CD4-positive, alpha-beta T cell (primary cell): ENCODE data around the gene TUBA8. TPM values are rescaled to one million over a fixed set of nuclear protein-coding genes. Genes with fewer than 3 reads are reported as not detected.

ENCODE experiments used
- ATAC-seq: fragments of 200-7000 bp; cut with Tn5 transposase; one replicate; pipeline ENCODE4 v1.10.0; 2022; ENCODE audit warnings: mild to moderate bottlenecking; ENCODE audit not compliant: poor library complexity
- CTCF ChIA-PET: fragments of 350-600 bp; sonication (Branson Sonifier 250); formaldehyde crosslinking; loops from one replicate; lab custom pipeline; 2021; ENCODE audit warnings: antibody characterized with exemption, inconsistent platforms; lab: Charles Lee
- POLR2A ChIA-PET: fragments of 350-600 bp; sonication (Branson Sonifier 250); formaldehyde crosslinking; loops from one replicate; lab custom pipeline; 2021; ENCODE audit warnings: antibody characterized with exemption, inconsistent platforms; lab: Charles Lee
- DNase-seq, 14 experiments: peaks; one replicate each; pipeline ENCODE4 v3.0.0-alpha.2; 2013 to 2020; ENCODE audit warnings: mixed read lengths in 2 of 14
- H3K27ac ChIP-seq, 2 donors: one replicate each; pipeline versions ENCODE4 v1.5.1 to v1.7.0; 2013; ENCODE audit warnings: low read length in 2 of 2, low read depth in 1 of 2, mild to moderate bottlenecking in 1 of 2
- H3K27me3 ChIP-seq, 2 experiments: 1 replicate in 1 of 2; 2 replicates in 1 of 2; pipeline versions ENCODE4 v1.6.1 to v1.7.0; 2013; ENCODE audit warnings: low read length in 2 of 2, control low read depth in 1 of 2, mild to moderate bottlenecking in 1 of 2, moderate library complexity in 1 of 2; ENCODE audit not compliant: insufficient read depth in 2 of 2, control insufficient read depth in 1 of 2
- H3K36me3 ChIP-seq: one replicate; pipeline ENCODE4 v1.6.1; 2013; ENCODE audit warnings: low read length, control low read depth; ENCODE audit not compliant: insufficient read depth
- H3K4me1 ChIP-seq: one replicate; pipeline ENCODE4 v1.6.1; 2013; ENCODE audit warnings: low read length, control low read depth; ENCODE audit not compliant: insufficient read depth
- H3K4me3 ChIP-seq: one replicate; pipeline ENCODE4 v1.5.1; 2013; ENCODE audit warnings: mild to moderate bottlenecking, low read length, moderate library complexity
- H3K9me3 ChIP-seq, 2 experiments: 1 replicate in 1 of 2; 2 replicates in 1 of 2; pipeline versions ENCODE4 v1.6.1 to v1.7.0; 2013; ENCODE audit warnings: low read length in 2 of 2, mild to moderate bottlenecking in 2 of 2, control low read depth in 1 of 2, moderate library complexity in 1 of 2; ENCODE audit not compliant: control insufficient read depth in 1 of 2, insufficient read depth in 1 of 2
- H3K27ac Mint-ChIP-seq: one replicate; pipeline ENCODE4 v1.8.0; 2020; ENCODE audit warnings: mixed read lengths
- H3K27me3 Mint-ChIP-seq: one replicate; pipeline ENCODE4 v1.8.0; 2021; ENCODE audit warnings: mixed read lengths
- H3K36me3 Mint-ChIP-seq: one replicate; pipeline ENCODE4 v1.8.0; 2021; ENCODE audit warnings: low read depth, mixed read lengths
- H3K4me1 Mint-ChIP-seq: one replicate; pipeline ENCODE4 v1.8.0; 2021; ENCODE audit warnings: low read depth, mixed read lengths
- H3K4me3 Mint-ChIP-seq: one replicate; pipeline ENCODE4 v1.8.0; 2020; ENCODE audit warnings: mild to moderate bottlenecking, mixed read lengths
- H3K9me3 Mint-ChIP-seq: one replicate; pipeline ENCODE4 v1.8.0; 2020; ENCODE audit warnings: mixed read lengths
- CTCF ChIP-seq: fragments of 200-600 bp; IDR thresholded peaks from one replicate; pipeline ENCODE4 v1.8.0; 2022; ENCODE audit warnings: antibody characterized with exemption, mild to moderate bottlenecking
- intact Hi-C, 2 experiments: fragments of 100-400 bp; cut with DNase I in 1 of 2; cut with micrococcal nuclease in 1 of 2; formaldehyde crosslinking; loops; one replicate each; pipeline versions ENCODE4 v1.15.1 to v1.9.0; 2023 to 2025; cut with DNase I, micrococcal nuclease
- total RNA-seq, 174 experiments: library from RNA in 2 of 174; stranded (reverse) in 2 of 174; gene quantifications; one replicate each; pipeline ENCODE4 v1.2.3 and lab custom pipeline; 2021 to 2026

Gene TUBA8
- total RNA-seq, 2 experiments from 2014 or later, result 0.47 to 1.1 TPM

GRCh38 chr22:18114495-18114894, 3.9 kb downstream of the TUBA8 start:
- no peak for ATAC-seq
- H3K9me3 Mint-ChIP-seq, result no peaks in the 10 kb centered on the region

GRCh38 chr22:18114976-18115652, 4.5 kb downstream of the TUBA8 start:
- Histone ChIP-seq H3K27ac (no peak overlapping the region), H3K36me3 (no peaks in the 10 kb centered on the region), H3K4me1 (peaks cover 31% of the 10 kb centered on the region), H3K27me3 (peaks cover 14 to 16% of the 10 kb centered on the region in 2 experiments), H3K9me3 (peaks cover 0 to 13% of the 10 kb centered on the region in 2 experiments), H3K4me3 (no peak overlapping the region)
- no peak for DNase-seq
- Mint-ChIP-seq H3K9me3 (no peaks in the 10 kb centered on the region), H3K27me3 (peaks cover 29% of the 10 kb centered on the region), H3K27ac (no peak overlapping the region), H3K4me1 (peaks cover 22% of the 10 kb centered on the region), H3K4me3 (no peak overlapping the region), H3K36me3 (no peaks in the 10 kb centered on the region)
- ChIA-PET POLR2A (no interaction called here), CTCF (no interaction called here)
- TF ChIP-seq CTCF, result no peak
- intact Hi-C loops, result no loop called here
- no peak for ATAC-seq

More at GRCh38 chr22:18114495-18114894, 3.9 kb downstream of the TUBA8 start:
- no peak for TF ChIP-seq CTCF
- no peak for DNase-seq
- intact Hi-C loops, result no loop called here
- Mint-ChIP-seq H3K36me3 (no peaks in the 10 kb centered on the region), H3K4me3 (no peak overlapping the region), H3K4me1 (peaks cover 28% of the 10 kb centered on the region), H3K27me3 (peaks cover 35% of the 10 kb centered on the region), H3K27ac (no peak overlapping the region)
- H3K27me3 ChIP-seq, result peaks cover 18 to 22% of the 10 kb centered on the region in 2 experiments
- no peaks in the 10 kb centered on the region for H3K36me3 ChIP-seq
- H3K9me3 ChIP-seq, result peaks cover 0 to 15% of the 10 kb centered on the region in 2 experiments
- POLR2A ChIA-PET, result no interaction called here
- CTCF ChIA-PET, result no interaction called here
- H3K4me3 ChIP-seq, result no peak overlapping the region
- peaks cover 33% of the 10 kb centered on the region for H3K4me1 ChIP-seq
- H3K27ac ChIP-seq, result no peak overlapping the region

GRCh38 chr22:18115906-18116371, 5.3 kb downstream of the TUBA8 start:
- ChIA-PET POLR2A (no interaction called here), CTCF (no interaction called here)
- Mint-ChIP-seq H3K4me1 (peaks cover 21% of the 10 kb centered on the region), H3K27ac (no peak overlapping the region), H3K27me3 (peaks cover 24% of the 10 kb centered on the region), H3K4me3 (no peak overlapping the region), H3K36me3 (no peaks in the 10 kb centered on the region), H3K9me3 (no peaks in the 10 kb centered on the region)
- ATAC-seq (no peak), DNase-seq (no peak)
- Histone ChIP-seq H3K4me3 (no peak overlapping the region), H3K27me3 (peaks cover 10 to 11% of the 10 kb centered on the region in 2 experiments), H3K4me1 (peaks cover 25% of the 10 kb centered on the region), H3K36me3 (no peaks in the 10 kb centered on the region), H3K9me3 (peaks cover 0 to 8% of the 10 kb centered on the region in 2 experiments), H3K27ac (no peak overlapping the region)
- intact Hi-C loops, result no loop called here
- TF ChIP-seq CTCF, result no peak
